GM19467 (cell line): ENCODE results near the gene BANF2.

Source experiments
- ATAC-seq: cut with Tn5 transposase; IDR thresholded peaks from one replicate; pipeline ENCODE4 v1.9.1; 2021; ENCODE audit warnings: mild to moderate bottlenecking, moderate library complexity; ENCODE audit not compliant: unreplicated experiment

Gene BANF2

DNA sequence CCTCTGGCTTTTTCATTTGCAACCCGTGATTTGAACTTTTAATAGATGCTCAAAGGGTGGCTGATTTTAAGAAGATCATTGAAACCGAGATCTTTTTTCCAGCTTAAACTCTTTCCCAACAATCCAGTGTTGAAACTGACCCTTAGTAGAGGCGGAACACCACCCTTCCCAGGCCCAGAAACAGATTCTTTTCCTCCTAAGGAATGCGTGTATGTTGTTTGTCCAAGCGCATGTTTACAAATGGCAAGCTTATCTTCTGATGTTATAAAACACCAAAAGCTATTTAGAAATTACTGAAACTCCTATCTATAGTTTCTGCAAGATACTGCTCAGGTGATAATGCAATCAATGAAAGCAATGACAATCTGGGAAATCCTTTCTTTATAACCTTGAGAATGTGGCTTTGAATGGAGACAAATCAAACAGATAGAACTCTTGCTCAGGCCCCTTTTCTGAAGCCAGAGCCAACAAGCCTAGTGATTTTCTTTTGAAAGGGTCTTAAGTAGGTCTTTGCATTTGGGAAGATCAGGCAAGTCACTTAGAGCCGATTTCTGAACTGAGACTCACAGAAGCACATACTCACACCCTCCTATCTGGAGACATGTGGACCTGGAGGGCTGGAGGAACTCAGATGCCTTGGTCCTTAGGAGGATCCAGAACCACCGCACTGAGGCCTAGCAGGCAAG, 9.1 kb downstream of the BANF2 start:
- no peak for ATAC-seq

DNA sequence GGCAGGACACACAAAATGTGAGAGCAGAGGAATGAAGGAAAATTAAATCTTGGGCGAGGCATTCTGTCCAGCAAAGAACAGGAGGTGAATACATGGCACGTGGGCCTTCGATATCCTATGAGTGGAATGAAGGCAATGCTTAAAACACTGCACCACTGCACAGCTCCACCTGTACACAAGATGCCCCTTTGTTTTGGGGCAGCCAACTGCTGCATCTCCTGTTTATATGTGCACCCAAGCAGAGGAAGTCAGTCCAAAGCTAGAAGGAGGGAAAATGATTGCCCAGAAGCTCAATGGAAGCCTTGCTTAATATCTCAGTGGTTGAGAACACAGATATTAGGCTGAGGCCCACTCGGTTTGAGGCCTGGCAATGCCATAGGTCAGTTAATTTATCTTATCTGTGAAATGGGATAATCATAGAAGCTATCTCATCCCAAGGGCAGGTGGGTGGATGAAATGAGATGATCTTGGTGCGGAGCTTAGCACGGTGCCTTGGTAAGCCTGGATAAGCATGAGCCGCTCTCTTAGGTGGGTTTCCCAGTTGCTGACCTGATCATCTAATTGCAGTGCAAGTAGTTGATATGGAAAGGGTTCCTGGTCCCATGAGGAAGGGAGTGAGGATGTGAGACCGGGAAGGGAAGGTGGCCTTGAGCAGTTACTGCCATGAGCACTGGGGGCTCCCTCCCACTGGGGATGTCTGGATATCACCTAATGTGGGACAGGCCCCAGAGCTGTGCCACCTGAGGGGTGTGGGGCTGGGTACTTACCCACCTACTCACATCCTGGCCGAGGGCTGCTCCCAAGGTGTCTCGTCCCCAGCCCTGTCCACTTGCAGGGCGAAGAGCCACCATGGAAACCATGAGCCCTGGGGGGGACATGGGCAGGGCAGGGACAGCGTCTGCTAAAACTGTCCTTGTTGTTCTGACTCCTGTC, 9.9 kb downstream of the BANF2 start:
- no peak for ATAC-seq

DNA sequence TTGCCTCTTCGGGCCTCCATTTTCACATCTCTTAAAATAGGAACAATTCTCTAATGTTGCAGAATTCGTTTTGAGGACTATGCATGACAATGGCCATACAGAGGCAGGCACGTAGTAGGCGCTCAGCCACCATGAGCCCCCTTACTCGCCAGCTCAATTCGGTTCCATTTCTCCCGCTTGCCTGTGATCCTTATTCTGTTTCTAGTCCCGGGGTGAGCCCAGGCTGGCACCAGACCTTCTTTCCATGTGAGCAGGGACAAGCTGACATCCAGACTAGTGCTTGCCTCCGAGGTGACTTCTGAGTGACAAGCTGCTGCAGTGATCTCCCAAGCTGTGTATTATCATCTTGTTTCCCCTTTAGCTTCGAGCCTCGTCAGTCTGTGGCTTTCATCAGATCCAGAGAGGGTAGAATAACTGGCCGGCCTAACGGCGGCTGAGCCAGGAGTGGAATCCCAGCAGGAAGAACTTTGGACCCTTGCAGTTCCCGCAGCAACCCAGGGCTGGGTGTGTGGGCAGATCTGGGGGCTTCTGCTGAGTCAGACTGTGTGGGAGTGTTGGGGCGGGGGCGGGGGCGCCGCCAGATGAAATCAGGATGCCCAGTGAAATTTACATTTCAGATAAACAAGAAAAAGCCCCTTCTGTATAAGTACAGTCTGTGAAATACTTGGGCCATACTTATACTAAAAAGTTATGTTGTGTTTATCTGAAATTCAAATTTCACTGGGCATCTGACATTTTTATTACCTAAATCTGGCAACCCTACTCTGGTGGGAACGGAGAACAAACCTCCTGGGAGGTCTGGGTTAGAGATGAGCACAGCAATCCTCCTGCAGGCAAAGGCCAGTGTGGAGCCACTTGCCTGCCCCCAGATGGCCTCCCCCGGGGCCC, 10.9 kb downstream of the BANF2 start:
- no peak for ATAC-seq

DNA sequence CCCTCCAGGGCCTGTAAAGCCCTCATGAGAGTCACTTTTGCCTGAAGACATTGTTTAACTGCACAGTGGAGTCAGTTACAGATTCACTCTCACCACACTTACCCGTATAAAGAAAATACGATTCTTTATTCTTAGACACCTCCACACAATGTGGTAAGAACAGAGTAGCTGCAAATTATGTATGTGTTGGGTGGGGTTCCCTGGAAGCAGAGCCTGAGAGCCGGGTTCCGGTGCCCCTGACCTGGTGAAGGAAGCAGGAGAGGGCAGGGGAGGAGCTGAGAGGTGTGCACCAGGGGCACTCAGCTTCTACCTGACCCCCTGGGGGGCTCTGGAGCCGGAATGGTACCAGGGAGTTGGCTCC, 11.5 kb downstream of the BANF2 start:
- ATAC-seq, result no peak

DNA sequence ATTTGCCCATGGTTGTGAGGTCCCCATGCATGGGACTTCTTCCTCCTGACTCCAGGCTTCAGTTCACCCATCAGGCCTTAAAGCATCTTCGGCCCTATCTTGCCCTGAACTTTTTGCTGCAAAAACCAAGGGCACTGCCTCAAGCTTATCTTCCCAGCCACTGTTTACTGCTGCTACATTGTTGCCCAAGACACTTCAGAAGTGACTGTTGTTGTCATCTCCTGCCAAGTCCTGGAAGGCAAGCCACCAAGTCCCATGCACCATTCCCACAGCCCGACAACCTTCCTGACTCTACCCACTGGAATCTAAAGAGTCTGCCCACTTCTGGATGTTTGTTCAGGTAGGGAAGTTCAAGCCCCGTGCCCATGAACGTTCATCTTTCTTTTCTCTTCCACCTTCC, 12.4 kb downstream of the BANF2 start:
- ATAC-seq, result no peak

DNA sequence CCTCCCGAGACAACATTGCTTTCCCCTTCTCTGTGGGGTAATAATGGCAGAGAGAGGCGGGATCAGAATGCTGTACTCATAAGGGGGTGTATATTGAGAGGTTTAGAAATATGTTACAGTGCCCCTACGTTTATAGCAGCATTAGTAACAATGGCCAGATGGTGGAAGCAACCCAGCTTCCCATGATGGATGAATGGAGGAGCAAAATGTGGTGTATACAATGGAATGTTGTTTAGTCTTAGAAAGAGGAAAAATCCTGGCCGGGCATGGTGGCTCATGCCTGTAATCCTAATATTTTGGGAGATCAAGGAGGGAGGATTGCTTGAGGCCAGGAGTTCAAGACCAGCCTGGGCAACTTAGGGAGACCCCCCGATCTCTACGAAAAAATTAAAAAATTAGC, 12.9 kb downstream of the BANF2 start:
- no peak for ATAC-seq

DNA sequence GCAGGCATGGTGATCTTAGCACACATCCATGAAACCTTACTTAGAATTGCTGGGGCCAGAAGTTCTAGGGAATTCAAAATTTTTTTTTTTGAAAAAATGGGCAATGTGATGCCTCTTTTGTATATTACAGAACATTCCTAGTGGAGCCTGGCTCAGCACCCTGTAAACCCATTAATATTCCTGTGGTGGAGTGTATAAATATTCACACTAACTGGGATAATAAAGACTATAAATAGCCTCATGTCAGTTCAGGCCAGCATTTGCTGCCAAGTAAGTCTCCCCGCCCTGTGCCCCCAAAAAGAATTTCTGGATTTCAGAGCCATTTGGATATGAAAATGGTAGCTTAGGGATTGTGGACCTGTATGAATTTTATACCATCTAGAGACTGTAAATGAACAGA, 14.8 kb downstream of the BANF2 start:
- no peak for ATAC-seq

DNA sequence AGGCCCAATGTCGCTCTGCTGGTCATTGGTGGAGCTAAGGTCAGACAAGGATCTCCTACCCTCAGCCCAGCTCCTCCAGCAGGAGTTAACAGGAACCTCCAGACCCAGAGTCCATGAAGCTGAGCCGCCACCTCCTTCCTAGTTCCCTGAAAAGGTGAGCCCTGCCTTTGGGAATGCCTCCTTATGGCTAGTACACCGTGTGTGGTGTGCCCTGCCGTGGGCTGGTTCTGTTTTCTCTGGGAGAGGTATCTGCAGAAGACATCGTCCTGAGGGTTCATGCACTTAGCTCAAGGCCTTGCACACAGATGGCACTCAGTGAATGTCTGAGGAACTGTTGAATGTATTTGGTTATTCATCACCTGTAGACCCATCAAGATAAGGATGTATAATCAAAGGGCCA, 15.3 kb downstream of the BANF2 start:
- ATAC-seq, result no peak

DNA sequence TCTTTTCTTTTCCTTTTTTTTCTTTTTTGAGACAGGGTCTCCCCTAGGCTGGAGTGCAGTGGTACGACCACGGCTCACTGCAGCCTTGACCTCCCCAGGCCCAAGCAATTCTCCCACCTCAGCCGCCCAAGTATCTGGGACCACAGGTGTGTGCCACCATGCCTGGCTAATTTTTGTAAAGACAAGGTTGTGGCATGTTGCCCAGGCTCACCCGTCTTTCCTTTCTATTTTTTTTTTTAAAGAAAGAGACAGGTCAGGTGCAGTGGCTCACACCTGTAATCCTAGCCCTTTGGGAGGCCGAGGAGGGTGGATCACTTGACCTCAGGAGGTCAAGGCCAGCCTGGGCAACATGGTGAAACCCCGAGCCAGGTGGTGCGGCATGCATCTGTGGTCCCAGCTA, 16.6 kb downstream of the BANF2 start:
- ATAC-seq, result no peak

DNA sequence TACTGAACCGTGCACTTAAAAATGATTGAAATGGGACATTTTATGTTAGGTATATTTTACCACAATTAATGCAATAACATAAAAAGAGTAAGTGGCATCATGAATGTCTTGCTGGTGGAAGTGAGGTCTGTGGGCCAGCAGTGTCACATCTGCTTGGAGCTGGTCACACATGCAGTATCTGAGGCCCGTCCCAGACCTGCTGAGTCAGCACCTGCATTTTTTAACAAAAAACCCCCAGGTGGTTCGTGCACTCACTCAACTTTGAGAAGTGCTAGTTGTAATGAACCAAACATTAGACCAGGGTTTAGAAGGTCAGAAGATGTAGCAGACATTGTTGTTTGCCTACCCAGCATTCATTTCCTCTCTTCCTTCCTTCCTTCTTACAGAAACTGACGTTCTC, 21.0 kb downstream of the BANF2 start:
- no peak for ATAC-seq

DNA sequence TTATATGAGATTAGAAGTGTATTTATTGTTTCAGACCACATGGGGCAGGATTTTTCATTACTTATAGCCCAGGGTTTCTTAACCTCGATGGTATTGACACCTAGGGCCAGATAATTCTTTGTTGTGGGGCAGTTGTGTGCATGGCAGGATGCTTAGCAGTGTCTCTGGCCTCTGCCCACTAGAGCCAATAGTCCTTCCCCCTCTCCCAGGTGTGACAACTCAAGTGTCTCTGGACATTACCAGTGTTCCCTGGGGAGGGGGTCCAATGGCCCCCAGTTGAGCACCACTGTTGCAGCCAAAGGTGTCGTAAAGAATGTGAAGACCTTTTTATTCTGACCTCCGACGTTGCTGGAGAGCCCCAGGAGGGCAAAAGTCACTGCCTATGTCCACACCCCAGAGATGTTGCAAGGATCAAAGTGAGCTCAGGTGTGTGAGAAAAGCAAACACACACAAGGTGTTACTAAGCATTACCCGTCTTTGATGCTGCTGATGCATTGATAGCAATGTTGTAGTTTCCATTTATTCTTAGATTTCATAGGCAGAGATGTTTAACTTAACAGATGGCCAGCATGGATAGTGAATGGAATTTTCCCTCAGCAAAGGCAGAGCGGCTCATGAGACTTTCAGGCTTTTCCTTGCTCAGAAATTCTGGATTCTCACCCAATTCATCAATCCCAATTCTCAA, 22.2 kb downstream of the BANF2 start:
- ATAC-seq, result no peak

DNA sequence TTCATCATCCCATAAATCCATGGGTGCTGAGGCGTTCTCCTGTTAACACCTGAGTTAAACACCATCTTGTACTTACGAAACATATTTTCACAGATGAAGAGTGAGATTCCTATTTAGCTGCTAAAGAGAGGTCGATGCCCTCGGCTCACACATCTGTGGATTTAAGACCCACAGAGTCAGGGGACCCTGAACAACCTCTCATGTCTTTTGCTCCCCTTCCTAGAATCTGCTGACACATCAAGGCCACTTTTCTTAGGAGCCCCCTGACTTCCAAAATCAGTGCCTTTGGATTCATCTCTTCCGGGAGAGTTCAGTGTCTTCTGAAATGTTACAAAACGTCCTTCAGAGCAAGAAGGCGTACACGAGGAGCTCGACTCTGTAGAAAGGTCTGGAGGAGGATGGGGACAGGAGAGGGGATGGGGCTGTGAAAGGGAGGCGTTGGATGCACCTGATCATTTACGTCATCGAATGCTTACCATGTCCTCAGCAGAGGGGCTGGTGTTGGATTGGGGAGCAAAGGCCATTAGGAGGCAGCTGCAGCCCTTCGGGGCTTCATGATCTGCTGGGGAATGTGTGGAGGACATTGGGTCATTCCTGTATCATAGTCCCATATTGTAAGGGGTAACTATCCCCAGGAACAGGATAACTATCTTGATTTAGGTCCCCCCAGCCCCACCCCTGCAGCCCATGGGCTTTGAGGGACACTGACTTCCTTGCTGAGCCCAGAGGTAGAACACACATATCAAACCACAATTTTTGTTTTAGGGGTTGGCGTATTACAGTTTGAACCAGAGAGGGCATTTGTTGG, 22.9 kb downstream of the BANF2 start:
- ATAC-seq, result no peak

DNA sequence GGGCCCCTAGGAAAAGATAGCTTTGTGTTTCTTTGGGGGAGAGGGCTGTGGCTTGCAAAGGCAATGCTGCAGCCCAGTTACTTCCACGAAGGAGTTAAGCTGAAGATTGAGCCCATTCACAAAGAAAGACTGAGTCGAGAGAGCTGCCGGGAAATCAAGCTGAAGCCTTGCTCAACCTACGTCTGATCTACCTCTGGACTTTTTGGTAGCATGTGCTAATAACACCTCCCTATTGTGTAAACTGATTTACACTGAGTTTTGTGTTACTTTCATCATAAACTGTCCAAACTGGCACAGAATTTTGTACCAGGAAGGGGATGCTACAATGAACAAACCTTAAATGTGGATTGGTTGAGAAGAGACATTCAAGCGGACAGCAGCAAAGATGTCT, 23.5 kb downstream of the BANF2 start:
- no peak for ATAC-seq

DNA sequence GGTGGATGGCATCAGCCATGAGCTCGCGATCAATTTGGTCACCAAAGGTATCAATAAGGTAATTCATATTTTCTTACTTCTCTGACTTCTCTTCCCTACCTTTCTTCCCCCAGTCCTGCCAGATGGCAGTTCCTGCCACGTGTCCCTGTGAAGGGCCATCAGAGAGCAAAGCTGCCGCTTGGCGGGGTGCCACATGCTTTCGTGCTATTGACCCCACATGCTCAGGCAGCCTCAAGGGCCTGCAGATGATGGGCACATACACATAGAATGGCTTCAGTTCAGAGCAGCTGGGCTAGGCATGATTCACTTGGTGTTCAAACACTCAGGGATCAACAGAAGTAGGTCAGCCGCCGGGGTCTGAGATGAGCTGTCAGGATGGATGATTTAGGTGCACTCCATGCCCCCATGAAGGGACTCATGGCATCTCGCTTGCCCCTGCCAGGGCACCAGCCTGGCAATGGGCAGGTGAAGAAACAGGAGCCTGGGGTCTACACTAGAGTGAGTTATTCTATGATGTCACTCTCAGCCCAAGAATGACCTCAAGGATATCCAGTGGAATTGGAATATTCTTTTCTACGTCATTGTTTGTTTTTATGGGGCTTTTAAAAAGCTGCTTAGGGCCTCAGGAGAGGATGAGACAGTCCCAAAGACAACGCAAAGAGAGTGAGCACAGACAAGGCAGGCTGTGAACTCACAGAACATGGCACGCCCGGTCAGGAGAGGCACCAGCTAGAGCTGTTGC, 25.5 kb downstream of the BANF2 start:
- ATAC-seq, result no peak

DNA sequence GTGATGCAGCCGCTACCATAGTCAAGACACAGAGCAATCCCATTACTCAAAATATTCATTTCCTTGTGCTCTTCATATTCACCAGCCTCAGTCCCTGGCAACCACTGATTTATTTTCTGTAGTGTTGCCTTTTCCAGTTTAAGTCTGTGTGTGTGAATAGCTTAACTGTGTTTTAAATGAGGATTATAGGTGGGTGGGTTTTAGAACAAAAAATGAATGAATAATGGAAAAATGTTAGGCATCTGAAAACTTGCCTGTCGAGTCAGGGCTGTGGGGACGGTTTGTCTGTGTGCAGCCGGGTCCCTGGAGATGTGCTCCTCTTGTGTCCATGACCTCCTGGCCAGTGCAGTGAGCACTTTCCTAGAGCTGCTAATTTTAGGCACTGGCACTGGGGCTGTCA, 27.1 kb downstream of the BANF2 start:
- ATAC-seq, result no peak

DNA sequence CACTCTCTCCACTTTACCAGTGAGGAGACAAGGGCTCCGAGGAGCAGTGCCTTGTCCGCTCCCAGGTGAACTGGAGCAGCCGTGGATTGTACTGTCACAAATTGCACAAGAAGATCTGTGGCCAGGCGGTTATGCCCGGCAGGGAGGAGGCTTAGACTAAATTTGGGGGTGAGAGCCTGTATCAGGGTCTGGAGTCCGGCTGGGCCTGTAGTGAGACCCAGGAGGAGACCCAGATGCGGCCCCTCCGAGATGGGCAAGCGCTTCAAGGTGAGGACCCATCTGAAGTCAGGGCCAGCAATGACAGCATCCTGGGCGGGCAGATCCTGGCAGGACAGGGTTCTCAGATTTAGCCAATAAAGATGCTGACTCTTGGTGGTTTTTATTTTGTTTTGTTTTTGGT, 27.6 kb downstream of the BANF2 start:
- ATAC-seq, result no peak

DNA sequence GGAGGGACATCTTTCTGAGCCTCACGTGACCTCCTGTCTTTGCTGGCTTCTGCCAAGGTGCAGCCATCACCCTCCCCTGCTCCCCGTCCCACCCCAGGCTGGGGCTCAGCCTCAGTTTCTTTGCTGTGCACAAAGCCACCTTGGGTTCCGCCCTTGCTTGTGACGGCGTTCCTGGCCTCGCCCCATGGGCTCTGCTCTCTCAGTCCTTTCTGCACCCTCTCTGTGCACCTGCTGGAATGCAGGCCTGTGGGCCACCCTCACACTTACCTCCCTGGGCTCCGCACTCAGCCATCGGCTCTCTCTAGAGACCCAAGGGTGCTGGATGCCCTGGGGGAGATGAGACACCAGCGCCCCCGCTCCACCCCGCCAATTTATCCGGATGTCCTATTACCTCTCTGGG, 28.3 kb downstream of the BANF2 start:
- ATAC-seq, result no peak

DNA sequence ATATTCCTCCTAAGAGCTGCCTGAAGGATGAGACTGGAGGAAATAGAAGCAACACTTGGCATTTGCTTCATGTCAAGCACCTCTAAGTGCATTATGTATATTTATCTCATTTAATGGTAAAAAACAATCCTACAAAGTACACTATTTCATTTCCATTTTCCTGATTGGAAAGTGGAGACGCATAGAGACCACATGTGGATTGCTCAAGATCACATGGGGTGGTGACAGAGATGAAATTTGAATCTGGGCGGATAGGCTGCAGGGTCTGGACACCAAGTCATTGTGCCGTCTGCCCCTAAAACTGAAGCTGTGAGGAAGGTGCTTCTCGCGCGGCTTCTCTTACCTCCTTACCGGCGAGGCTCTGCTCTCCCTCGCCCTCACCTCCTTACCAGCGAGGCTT, 30.3 kb downstream of the BANF2 start:
- no peak for ATAC-seq

DNA sequence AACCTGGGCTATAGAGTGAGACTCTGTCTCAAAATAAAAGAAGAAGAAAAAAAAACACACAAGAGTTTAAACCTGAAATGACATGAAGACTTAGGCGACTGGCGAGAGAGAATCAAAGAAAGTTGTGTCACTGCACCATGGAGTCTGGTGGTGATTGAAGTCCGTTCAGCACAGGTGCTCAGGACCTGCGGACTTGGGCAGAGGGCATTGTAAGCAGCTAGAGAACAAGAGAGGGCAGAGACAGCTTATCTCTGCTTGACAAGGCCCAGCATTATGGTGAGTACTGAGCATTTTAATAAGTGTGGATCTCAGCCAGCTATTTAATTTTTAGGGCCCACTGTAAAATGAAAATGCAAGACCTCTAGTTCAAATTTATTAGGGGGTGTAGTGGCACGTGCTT, 31.5 kb downstream of the BANF2 start:
- ATAC-seq, result no peak
